ENCODE results near the gene NGEF.

NGEF gene

GRCh38 chr2:232937278-232937906 lies 75.7 kb downstream of the NGEF start:
- Histone ChIP-seq H3K27ac (no peak overlapping the region), H3K4me1 (no peaks in the 10 kb centered on the region), H3K27me3 (no peaks in the 10 kb centered on the region), H3K9me3 (peaks cover 0 to 3% (median 0%) of the 10 kb centered on the region in 3 donors), H3K4me3 (no peak overlapping the region), H3K36me3 (no peaks in the 10 kb centered on the region)
- no peak for DNase-seq
- no peak for TF ChIP-seq CTCF (IDR thresholded peaks at IDR 0.05)
- intact Hi-C loops (cut with DNase I; ENCODE audit: low total_unique reads), result no loop called here

GRCh38 chr2:232931636-232932035 lies 81.4 kb downstream of the NGEF start:
- no peak for DNase-seq

GRCh38 chr2:232930059-232930400 lies 83.0 kb downstream of the NGEF start:
- Histone ChIP-seq H3K4me3 (no peak overlapping the region), H3K27ac (no peak overlapping the region), H3K9me3 (no peaks in the 10 kb centered on the region), H3K4me1 (peaks cover 0 to 22% (median 16%) of the 10 kb centered on the region in 4 donors), H3K27me3 (peaks cover 0 to 41% of the 10 kb centered on the region in 2 donors), H3K36me3 (no peaks in the 10 kb centered on the region)
- intact Hi-C loops (cut with DNase I; ENCODE audit: low total_unique reads), result no loop called here
- no peak for TF ChIP-seq CTCF (IDR thresholded peaks at IDR 0.05)
- no peak for DNase-seq

More at GRCh38 chr2:232931636-232932035, 81.4 kb downstream of the NGEF start:
- peaks cover 0 to 25% of the 10 kb centered on the region in 2 donors for H3K27me3 ChIP-seq
- H3K36me3 ChIP-seq, result no peaks in the 10 kb centered on the region
- H3K4me3 ChIP-seq, result no peak overlapping the region
- H3K27ac ChIP-seq, result no peak overlapping the region
- intact Hi-C loops (cut with DNase I; ENCODE audit: low total_unique reads), result no loop called here
- H3K9me3 ChIP-seq, result no peaks in the 10 kb centered on the region
- peaks cover 0 to 16% (median 15%) of the 10 kb centered on the region in 4 donors for H3K4me1 ChIP-seq
- no peak for TF ChIP-seq CTCF (IDR thresholded peaks at IDR 0.05)

GRCh38 chr2:232929303-232930058 lies 83.6 kb downstream of the NGEF start:
- Histone ChIP-seq H3K4me3 (no peak overlapping the region), H3K4me1 (peaks cover 0 to 22% (median 16%) of the 10 kb centered on the region in 4 donors), H3K27me3 (peaks cover 0 to 43% of the 10 kb centered on the region in 2 donors), H3K36me3 (no peaks in the 10 kb centered on the region), H3K9me3 (no peaks in the 10 kb centered on the region), H3K27ac (no peak overlapping the region)
- no peak for DNase-seq
- intact Hi-C loops (cut with DNase I; ENCODE audit: low total_unique reads), result no loop called here
- TF ChIP-seq CTCF (IDR thresholded peaks at IDR 0.05), result no peak

- H3K27me3 ChIP-seq, result peaks cover 0 to 43% of the 10 kb centered on the region in 2 donors
- H3K27ac ChIP-seq, result no peak overlapping the region
- H3K4me3 ChIP-seq, result peak overlapping the region in 1 of 2 donors; percentile 53
- no peaks in the 10 kb centered on the region for H3K36me3 ChIP-seq
- H3K9me3 ChIP-seq, result no peaks in the 10 kb centered on the region
- intact Hi-C loops (cut with DNase I; ENCODE audit: low total_unique reads), result no loop called here
- DNase-seq, result no peak
- peaks cover 0 to 22% (median 16%) of the 10 kb centered on the region in 4 donors for H3K4me1 ChIP-seq
- TF ChIP-seq CTCF (IDR thresholded peaks at IDR 0.05), result no peak
Measured at GRCh38 chr2:232928551-232929302, 84.3 kb downstream of the NGEF start.

Data from tibial artery (tissue), 4 donors.